ENCODE measurements around the gene CRABP2.

DNA sequence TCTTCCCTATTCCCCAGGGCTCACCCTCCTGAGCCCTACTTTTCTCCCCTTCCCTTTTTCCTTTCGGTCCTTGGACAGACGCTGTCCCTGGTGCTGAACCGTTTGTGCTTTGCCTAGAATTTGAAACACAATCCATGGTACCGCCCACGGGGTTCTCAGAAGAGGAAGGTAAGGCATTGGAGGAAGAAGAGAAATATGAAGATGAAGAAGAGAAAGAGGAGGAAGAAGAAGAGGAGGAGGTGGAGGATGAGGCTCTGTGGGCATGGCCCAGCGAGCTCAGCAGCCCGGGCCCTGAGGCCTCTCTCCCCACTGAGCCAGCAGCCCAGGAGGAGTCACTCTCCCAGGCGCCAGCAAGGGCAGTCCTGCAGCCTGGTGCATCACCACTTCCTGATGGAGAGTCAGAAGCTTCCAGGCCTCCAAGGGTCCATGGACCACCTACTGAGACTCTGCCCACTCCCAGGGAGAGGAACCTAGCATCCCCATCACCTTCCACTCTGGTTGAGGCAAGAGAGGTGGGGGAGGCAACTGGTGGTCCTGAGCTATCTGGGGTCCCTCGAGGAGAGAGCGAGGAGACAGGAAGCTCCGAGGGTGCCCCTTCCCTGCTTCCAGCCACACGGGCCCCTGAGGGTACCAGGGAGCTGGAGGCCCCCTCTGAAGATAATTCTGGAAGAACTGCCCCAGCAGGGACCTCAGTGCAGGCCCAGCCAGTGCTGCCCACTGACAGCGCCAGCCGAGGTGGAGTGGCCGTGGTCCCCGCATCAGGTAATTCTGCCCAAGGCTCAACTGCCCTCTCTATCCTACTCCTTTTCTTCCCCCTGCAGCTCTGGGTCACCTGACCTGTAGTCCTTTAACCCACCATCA lies 53.0 kb downstream of the CRABP2 start:
- TF ChIP-seq, protein P1, sequence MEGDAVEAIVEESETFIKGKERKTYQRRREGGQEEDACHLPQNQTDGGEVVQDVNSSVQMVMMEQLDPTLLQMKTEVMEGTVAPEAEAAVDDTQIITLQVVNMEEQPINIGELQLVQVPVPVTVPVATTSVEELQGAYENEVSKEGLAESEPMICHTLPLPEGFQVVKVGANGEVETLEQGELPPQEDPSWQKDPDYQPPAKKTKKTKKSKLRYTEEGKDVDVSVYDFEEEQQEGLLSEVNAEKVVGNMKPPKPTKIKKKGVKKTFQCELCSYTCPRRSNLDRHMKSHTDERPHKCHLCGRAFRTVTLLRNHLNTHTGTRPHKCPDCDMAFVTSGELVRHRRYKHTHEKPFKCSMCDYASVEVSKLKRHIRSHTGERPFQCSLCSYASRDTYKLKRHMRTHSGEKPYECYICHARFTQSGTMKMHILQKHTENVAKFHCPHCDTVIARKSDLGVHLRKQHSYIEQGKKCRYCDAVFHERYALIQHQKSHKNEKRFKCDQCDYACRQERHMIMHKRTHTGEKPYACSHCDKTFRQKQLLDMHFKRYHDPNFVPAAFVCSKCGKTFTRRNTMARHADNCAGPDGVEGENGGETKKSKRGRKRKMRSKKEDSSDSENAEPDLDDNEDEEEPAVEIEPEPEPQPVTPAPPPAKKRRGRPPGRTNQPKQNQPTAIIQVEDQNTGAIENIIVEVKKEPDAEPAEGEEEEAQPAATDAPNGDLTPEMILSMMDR (IDR thresholded peaks at IDR 0.05; ENCODE audit: low read length) = no peak
- no peak for TF ChIP-seq EZH2 (optimal IDR thresholded peaks at IDR 0.05; ENCODE audit: low read depth, low read length)

All from MM.1S (cell line).